ENCODE measurements around the gene KRTAP4-1.
"Not testable (repeated sequence)": the region's sequence is repeated elsewhere in the genome, so short reads cannot be mapped to it uniquely, and the experiment has no call there.

The KRTAP4-1 gene

GRCh38 chr17:41184480-41184961 is at the start of gene KRTAP4-1:
Gene KRTAP4-1, minus strand, starts transcription at chr17:41184911. Its CDS starts 57 bp downstream, at chr17:41184854.
- DNase-seq = no peak

GRCh38 chr17:41232399-41233105 is 47.8 kb upstream of the KRTAP4-1 start, which contains the start of gene KRTAP9-3:
Gene KRTAP9-3, plus strand, starts transcription at chr17:41232449. Its CDS starts 53 bp downstream, at chr17:41232502.
- not testable (repeated sequence) for DNase-seq

GRCh38 chr17:41231731-41232130 is 47.0 kb upstream of the KRTAP4-1 start:
- DNase-seq = no peak

- no peak for DNase-seq
These were observed 45.4 kb upstream of the KRTAP4-1 start for GRCh38 chr17:41230094-41230493.

- not testable (repeated sequence) for DNase-seq
These were observed 41.9 kb upstream of the KRTAP4-1 start, which contains the start of gene KRTAP9-2 for GRCh38 chr17:41226598-41227095. Gene KRTAP9-2, plus strand, starts transcription at chr17:41226648. Its CDS starts 7 bp downstream, at chr17:41226655.

- no peak for DNase-seq
These were observed 41.3 kb upstream of the KRTAP4-1 start for GRCh38 chr17:41226051-41226450.

GRCh38 chr17:41223821-41224220 is 39.1 kb upstream of the KRTAP4-1 start:
- no peak for DNase-seq

- no peak for DNase-seq
These were observed 31.0 kb upstream of the KRTAP4-1 start for GRCh38 chr17:41215681-41216080.

GRCh38 chr17:41212524-41213169 is 27.9 kb upstream of the KRTAP4-1 start:
- DNase-seq = peak; percentile 31

- peak; percentile 76 for DNase-seq
These were observed 27.2 kb upstream of the KRTAP4-1 start for GRCh38 chr17:41211845-41212466.

- DNase-seq = no peak
These were observed 14.8 kb upstream of the KRTAP4-1 start for GRCh38 chr17:41199421-41200078.

- DNase-seq = no peak
These were observed 11.4 kb upstream of the KRTAP4-1 start for GRCh38 chr17:41196068-41196467.

- DNase-seq = no peak
These were observed 5.6 kb upstream of the KRTAP4-1 start for GRCh38 chr17:41190328-41190727.

GRCh38 chr17:41189837-41190318 is 5.2 kb upstream of the KRTAP4-1 start, which contains the start of gene KRTAP9-1:
Gene KRTAP9-1, plus strand, starts transcription at chr17:41189887. Its CDS starts 0 bp downstream, at chr17:41189887.
- DNase-seq = not testable (repeated sequence)

GRCh38 chr17:41186872-41187271 is 2.2 kb upstream of the KRTAP4-1 start:
- DNase-seq = no peak

GRCh38 chr17:41185001-41185400 is 290 bp upstream of the KRTAP4-1 start:
- DNase-seq = no peak

GRCh38 chr17:41178843-41179616 is 5.7 kb downstream of the KRTAP4-1 start:
- DNase-seq = no peak

- no peak for DNase-seq
These were observed 6.4 kb downstream of the KRTAP4-1 start for GRCh38 chr17:41178341-41178740.

- no peak for DNase-seq
These were observed 6.9 kb downstream of the KRTAP4-1 start, which contains the start of gene KRTAP4-2 for GRCh38 chr17:41177727-41178271. Gene KRTAP4-2, minus strand, starts transcription at chr17:41178221. Its CDS starts 57 bp downstream, at chr17:41178164.

- no peak for DNase-seq
These were observed 7.8 kb downstream of the KRTAP4-1 start for GRCh38 chr17:41176744-41177387.

GRCh38 chr17:41171886-41172285 is 12.8 kb downstream of the KRTAP4-1 start:
- DNase-seq = no peak
